ENCODE measurements around the gene CRYGB. TPM values are rescaled to one million over a fixed set of nuclear protein-coding genes. Genes with fewer than 3 reads are reported as not detected.

CRYGB gene
- total RNA-seq, 1 donor from 2014 or later = not detected

DNA sequence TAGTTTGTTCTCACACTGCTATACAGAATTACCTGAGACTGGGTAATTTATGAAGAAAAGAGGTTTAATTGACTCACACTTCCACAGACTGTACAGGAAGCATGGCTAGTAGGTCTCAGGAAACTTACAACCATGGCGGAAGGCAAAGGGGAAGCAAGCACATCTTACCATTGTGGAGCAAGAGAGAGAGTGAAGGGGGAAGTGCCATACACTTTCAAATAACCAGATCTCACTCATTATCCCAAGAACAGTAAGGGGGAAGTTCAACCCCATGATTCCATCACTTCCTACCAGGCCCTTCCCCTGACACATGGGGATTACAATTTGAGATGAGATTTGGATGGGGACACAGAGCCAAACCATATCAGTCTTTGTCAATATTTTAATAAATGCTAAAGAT, 5.0 kb upstream of the CRYGB start:
- no peak overlapping the region for H3K4me3 Mint-ChIP-seq
- TF ChIP-seq, protein P1, sequence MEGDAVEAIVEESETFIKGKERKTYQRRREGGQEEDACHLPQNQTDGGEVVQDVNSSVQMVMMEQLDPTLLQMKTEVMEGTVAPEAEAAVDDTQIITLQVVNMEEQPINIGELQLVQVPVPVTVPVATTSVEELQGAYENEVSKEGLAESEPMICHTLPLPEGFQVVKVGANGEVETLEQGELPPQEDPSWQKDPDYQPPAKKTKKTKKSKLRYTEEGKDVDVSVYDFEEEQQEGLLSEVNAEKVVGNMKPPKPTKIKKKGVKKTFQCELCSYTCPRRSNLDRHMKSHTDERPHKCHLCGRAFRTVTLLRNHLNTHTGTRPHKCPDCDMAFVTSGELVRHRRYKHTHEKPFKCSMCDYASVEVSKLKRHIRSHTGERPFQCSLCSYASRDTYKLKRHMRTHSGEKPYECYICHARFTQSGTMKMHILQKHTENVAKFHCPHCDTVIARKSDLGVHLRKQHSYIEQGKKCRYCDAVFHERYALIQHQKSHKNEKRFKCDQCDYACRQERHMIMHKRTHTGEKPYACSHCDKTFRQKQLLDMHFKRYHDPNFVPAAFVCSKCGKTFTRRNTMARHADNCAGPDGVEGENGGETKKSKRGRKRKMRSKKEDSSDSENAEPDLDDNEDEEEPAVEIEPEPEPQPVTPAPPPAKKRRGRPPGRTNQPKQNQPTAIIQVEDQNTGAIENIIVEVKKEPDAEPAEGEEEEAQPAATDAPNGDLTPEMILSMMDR (IDR thresholded peaks at IDR 0.05) = no peak
- TF ChIP-seq EZH2phosphoT487 (IDR thresholded peaks at IDR 0.05) (no peak), EZH2 (IDR thresholded peaks at IDR 0.05) (no peak)
- no peak overlapping the region for H2AFZ ChIP-seq (replicated peaks)
- H3F3A ChIP-seq (ENCODE audit: low read depth) = peaks cover 6% of the 10 kb centered on the region
- H3K9me3 ChIP-seq (ENCODE audit: low read depth) = no peaks in the 10 kb centered on the region
- H3K36me3 Mint-ChIP-seq = no peaks in the 10 kb centered on the region
- no peak overlapping the region for H3K27ac ChIP-seq
- H3K9ac ChIP-seq = no peak overlapping the region
- H3K27me3 ChIP-seq = no peaks in the 10 kb centered on the region
- no peak overlapping the region for H3K4me2 ChIP-seq
- peaks cover 2% of the 10 kb centered on the region for H3K27me3 Mint-ChIP-seq (ENCODE audit: insufficient read depth, low read depth)
- H3K4me3 ChIP-seq = no peak overlapping the region
- peaks cover 5% of the 10 kb centered on the region for H3K4me1 ChIP-seq
- H3K9me3 Mint-ChIP-seq = peaks cover 10% of the 10 kb centered on the region
- H3K36me3 ChIP-seq = no peaks in the 10 kb centered on the region
- peaks cover 4% of the 10 kb centered on the region for H3K4me1 Mint-ChIP-seq
- DNase-seq (ENCODE audit: low spot score) = no peak
- H3K79me2 ChIP-seq (ENCODE audit: low read depth) = no peaks in the 10 kb centered on the region
- no peak overlapping the region for H3K27ac Mint-ChIP-seq
- H4K20me1 ChIP-seq (ENCODE audit: low read depth) = no peaks in the 10 kb centered on the region

DNA sequence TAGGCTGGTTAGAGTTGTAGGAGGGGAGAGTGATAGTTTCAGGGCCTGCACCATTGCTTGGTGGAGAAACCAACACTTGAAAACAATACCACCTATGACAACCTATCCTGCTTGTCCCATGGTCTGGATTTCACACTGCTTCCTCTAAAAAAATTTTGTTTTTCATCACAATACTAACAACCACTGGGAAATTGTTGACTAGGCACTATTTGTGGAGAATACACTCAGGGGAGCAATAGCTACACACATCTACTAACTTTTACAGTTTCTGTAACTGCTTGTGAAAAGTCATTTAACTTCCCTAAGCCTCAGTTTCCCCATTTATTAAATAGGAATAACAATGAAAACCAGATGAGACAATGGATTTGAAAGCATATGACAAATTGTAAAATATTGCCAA, 4.1 kb upstream of the CRYGB start:
- no peak for TF ChIP-seq EZH2phosphoT487 (IDR thresholded peaks at IDR 0.05)
- TF ChIP-seq, protein P1 (IDR thresholded peaks at IDR 0.05) = no peak
- TF ChIP-seq EZH2 (IDR thresholded peaks at IDR 0.05) = no peak
- H4K20me1 ChIP-seq (ENCODE audit: low read depth) = no peaks in the 10 kb centered on the region
- no peaks in the 10 kb centered on the region for H3K36me3 Mint-ChIP-seq
- H3K9me3 ChIP-seq (ENCODE audit: low read depth) = no peaks in the 10 kb centered on the region
- peaks cover 8% of the 10 kb centered on the region for H3F3A ChIP-seq (ENCODE audit: low read depth)
- peaks cover 7% of the 10 kb centered on the region for H3K4me1 ChIP-seq
- H3K27me3 ChIP-seq = no peaks in the 10 kb centered on the region
- peaks cover 2% of the 10 kb centered on the region for H3K27me3 Mint-ChIP-seq (ENCODE audit: insufficient read depth, low read depth)
- no peaks in the 10 kb centered on the region for H3K36me3 ChIP-seq
- no peak overlapping the region for H2AFZ ChIP-seq (replicated peaks)
- peaks cover 10% of the 10 kb centered on the region for H3K9me3 Mint-ChIP-seq
- H3K79me2 ChIP-seq (ENCODE audit: low read depth) = no peaks in the 10 kb centered on the region
- no peak overlapping the region for H3K4me3 Mint-ChIP-seq
- no peak overlapping the region for H3K27ac ChIP-seq
- no peak overlapping the region for H3K9ac ChIP-seq
- H3K27ac Mint-ChIP-seq = no peak overlapping the region
- peaks cover 7% of the 10 kb centered on the region for H3K4me1 Mint-ChIP-seq
- no peak overlapping the region for H3K4me3 ChIP-seq
- no peak overlapping the region for H3K4me2 ChIP-seq
- no peak for DNase-seq (ENCODE audit: low spot score)

DNA sequence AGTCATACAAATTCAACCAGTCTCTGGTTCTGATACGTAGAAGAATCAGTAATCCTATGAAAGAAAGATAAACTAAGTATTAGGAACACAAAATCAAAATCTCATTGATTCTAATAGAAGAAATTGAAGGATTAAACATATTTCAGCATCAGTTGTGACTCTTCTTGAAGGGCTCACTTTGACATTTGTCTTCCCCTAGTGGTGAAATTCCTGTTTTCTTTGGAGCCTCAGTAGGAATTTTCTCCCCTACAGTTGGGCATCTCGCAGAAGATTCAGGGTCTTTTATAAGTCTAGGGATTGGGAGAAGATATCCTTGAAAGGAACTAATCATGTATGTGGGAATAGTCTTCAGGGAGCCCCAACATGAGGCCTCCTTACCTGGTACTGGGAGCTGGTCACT, 2.8 kb upstream of the CRYGB start:
- peaks cover 10% of the 10 kb centered on the region for H3K4me1 Mint-ChIP-seq
- H3K9ac ChIP-seq = no peak overlapping the region
- H3K36me3 ChIP-seq = no peaks in the 10 kb centered on the region
- H3K27ac ChIP-seq = no peak overlapping the region
- no peak overlapping the region for H3K27ac Mint-ChIP-seq
- H3K36me3 Mint-ChIP-seq = peaks cover 2% of the 10 kb centered on the region
- peaks cover 7% of the 10 kb centered on the region for H3K4me1 ChIP-seq
- no peaks in the 10 kb centered on the region for H3K79me2 ChIP-seq (ENCODE audit: low read depth)
- H3K4me3 Mint-ChIP-seq = no peak overlapping the region
- H4K20me1 ChIP-seq (ENCODE audit: low read depth) = no peaks in the 10 kb centered on the region
- H3K4me2 ChIP-seq = no peak overlapping the region
- H3K27me3 Mint-ChIP-seq (ENCODE audit: insufficient read depth, low read depth) = peaks cover 2% of the 10 kb centered on the region
- TF ChIP-seq, protein P1 (IDR thresholded peaks at IDR 0.05) = peak; percentile 46
- TF ChIP-seq EZH2phosphoT487 (IDR thresholded peaks at IDR 0.05) = no peak
- no peak overlapping the region for H2AFZ ChIP-seq (replicated peaks)
- peaks cover 8% of the 10 kb centered on the region for H3F3A ChIP-seq (ENCODE audit: low read depth)
- H3K27me3 ChIP-seq = no peaks in the 10 kb centered on the region
- H3K4me3 ChIP-seq = no peak overlapping the region
- DNase-seq (ENCODE audit: low spot score) = no peak
- H3K9me3 ChIP-seq (ENCODE audit: low read depth) = no peaks in the 10 kb centered on the region
- H3K9me3 Mint-ChIP-seq = peaks cover 10% of the 10 kb centered on the region
